ENCODE measurements around the gene USP25.

The USP25 gene

GRCh38 chr21:15766952-15767603, 37.3 kb downstream of the USP25 start:
- no peak for DNase-seq

- no peak for DNase-seq
Measured at GRCh38 chr21:15768045-15768601, 38.3 kb downstream of the USP25 start.

GRCh38 chr21:15768853-15769252, 39.1 kb downstream of the USP25 start:
- DNase-seq, result no peak

- DNase-seq, result no peak
Measured at GRCh38 chr21:15771311-15771710, 41.5 kb downstream of the USP25 start.

- DNase-seq, result no peak
Measured at GRCh38 chr21:15772654-15773053, 42.9 kb downstream of the USP25 start.

GRCh38 chr21:15774590-15774989, 44.8 kb downstream of the USP25 start:
- no peak for DNase-seq

GRCh38 chr21:15775291-15775690, 45.5 kb downstream of the USP25 start:
- DNase-seq, result no peak

- no peak for DNase-seq
Measured at GRCh38 chr21:15775981-15776380, 46.2 kb downstream of the USP25 start.

- no peak for DNase-seq
Measured at GRCh38 chr21:15776818-15777217, 47.0 kb downstream of the USP25 start.

- no peak for DNase-seq
Measured at GRCh38 chr21:15781986-15782385, 52.2 kb downstream of the USP25 start.

GRCh38 chr21:15788847-15789523, 59.2 kb downstream of the USP25 start:
- no peak for DNase-seq

GRCh38 chr21:15793109-15793508, 63.3 kb downstream of the USP25 start:
- no peak for DNase-seq

- no peak for DNase-seq
Measured at GRCh38 chr21:15793550-15794235, 63.9 kb downstream of the USP25 start.

- DNase-seq, result no peak
Measured at GRCh38 chr21:15794277-15794912, 64.6 kb downstream of the USP25 start.

- DNase-seq, result no peak
Measured at GRCh38 chr21:15795533-15795932, 65.8 kb downstream of the USP25 start.

- no peak for DNase-seq
Measured at GRCh38 chr21:15797577-15798363, 68.0 kb downstream of the USP25 start.

GRCh38 chr21:15801352-15801863, 71.6 kb downstream of the USP25 start:
- no peak for DNase-seq

- no peak for DNase-seq
Measured at GRCh38 chr21:15804247-15805005, 74.6 kb downstream of the USP25 start.

GRCh38 chr21:15809065-15809464, 79.3 kb downstream of the USP25 start:
- DNase-seq, result no peak

- no peak for DNase-seq
Measured at GRCh38 chr21:15809818-15810217, 80.0 kb downstream of the USP25 start.

GRCh38 chr21:15815285-15815684, 85.5 kb downstream of the USP25 start:
- DNase-seq, result no peak

- DNase-seq, result no peak
Measured at GRCh38 chr21:15820327-15820726, 90.5 kb downstream of the USP25 start.

Data from activated naive CD4-positive, alpha-beta T cell treated with anti-CD3 and anti-CD28 coated beads, Interleukin-2, amount 50 U/mL, for 16 hours (primary cell).